Lower lobe of right lung (tissue), 2 donors: ENCODE data around the gene SMYD4. TPM values are rescaled to one million over a fixed set of nuclear protein-coding genes. Genes with fewer than 3 reads are reported as not detected.
"Not testable (repeated sequence)": the region's sequence is repeated elsewhere in the genome, so short reads cannot be mapped to it uniquely, and the experiment has no call there.

Experiments used
- ATAC-seq, 2 donors: fragments of 200-7000 bp; cut with Tn5 transposase; one replicate each; pipeline ENCODE4 v1.9.1; 2020 to 2022; ENCODE audit warnings: mild to moderate bottlenecking in 2 of 2, moderate library complexity in 2 of 2
- DNase-seq: peaks from one replicate; pipeline ENCODE4 v3.0.0-alpha.2; 2020
- H3K27ac ChIP-seq: fragments of 200-600 bp; one replicate; pipeline ENCODE4 v1.8.0; 2022
- H3K27me3 ChIP-seq: fragments of 200-600 bp; one replicate; pipeline ENCODE4 v1.8.0; 2022; ENCODE audit warnings: low read depth
- H3K36me3 ChIP-seq: fragments of 200-600 bp; one replicate; pipeline ENCODE4 v1.8.0; 2022; ENCODE audit warnings: mild to moderate bottlenecking
- H3K4me1 ChIP-seq: fragments of 200-600 bp; one replicate; pipeline ENCODE4 v1.8.0; 2022
- H3K4me3 ChIP-seq: fragments of 200-600 bp; one replicate; pipeline ENCODE4 v1.8.0; 2022; ENCODE audit warnings: mild to moderate bottlenecking
- H3K9me3 ChIP-seq: fragments of 200-600 bp; one replicate; pipeline ENCODE4 v1.8.0; 2022
- intact Hi-C: fragments of 100-400 bp; cut with DNase I; formaldehyde crosslinking; loops from one replicate; pipeline ENCODE4 v1.11.0; 2022
- total RNA-seq: library from RNA; stranded (reverse); fragmentation: NEBNext Ultra II Directional; extraction: Animal tissue kit (Norgen Biotek cat#: 25700); gene quantifications from one replicate; pipeline ENCODE4 v1.2.1, GENCODE V29; 2021
- TF ChIP-seq, protein P1 (sequence below): fragments of 200-600 bp; IDR thresholded peaks from one replicate; pipeline ENCODE4 v1.8.0; 2022; ENCODE audit warnings: antibody characterized with exemption, mild to moderate bottlenecking
- donor health status: DM: no; HTN: yes; CAD: no; lungs with severe emphysema.

SMYD4 gene
- total RNA-seq, 1 donor from 2014 or later = 21.9 TPM

DNA sequence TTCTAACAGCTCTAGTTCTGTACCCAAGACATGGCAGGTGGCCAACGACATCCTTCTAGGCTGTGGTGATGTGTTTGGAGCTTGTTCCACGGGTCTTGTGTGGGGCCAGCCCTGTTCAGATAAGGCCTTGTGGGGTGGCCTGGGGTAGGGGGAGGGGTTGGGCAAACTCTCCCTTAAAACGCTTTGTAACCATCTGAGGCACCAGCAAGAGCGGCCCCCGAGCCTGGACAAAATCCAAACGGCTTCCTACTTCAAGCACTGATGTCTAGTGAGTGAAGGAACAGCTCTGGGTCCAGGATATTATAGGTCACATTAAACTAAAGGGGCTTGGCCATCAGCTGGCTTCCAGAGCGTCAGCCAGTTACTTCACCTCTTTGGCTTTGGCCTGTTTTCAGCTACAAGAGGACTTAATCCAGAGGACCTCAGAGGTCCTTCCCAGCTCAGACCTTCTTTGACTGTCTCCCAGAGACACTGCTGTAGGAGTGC lies 56.0 kb downstream of the SMYD4 start:
- ATAC-seq (peak; percentile 6 to 15), DNase-seq (no peak)
- H3K27me3 ChIP-seq = no peaks in the 10 kb centered on the region
- peaks cover 42% of the 10 kb centered on the region for H3K36me3 ChIP-seq
- intact Hi-C loops = no loop called here
- peaks cover 31% of the 10 kb centered on the region for H3K4me1 ChIP-seq
- TF ChIP-seq, protein P1, sequence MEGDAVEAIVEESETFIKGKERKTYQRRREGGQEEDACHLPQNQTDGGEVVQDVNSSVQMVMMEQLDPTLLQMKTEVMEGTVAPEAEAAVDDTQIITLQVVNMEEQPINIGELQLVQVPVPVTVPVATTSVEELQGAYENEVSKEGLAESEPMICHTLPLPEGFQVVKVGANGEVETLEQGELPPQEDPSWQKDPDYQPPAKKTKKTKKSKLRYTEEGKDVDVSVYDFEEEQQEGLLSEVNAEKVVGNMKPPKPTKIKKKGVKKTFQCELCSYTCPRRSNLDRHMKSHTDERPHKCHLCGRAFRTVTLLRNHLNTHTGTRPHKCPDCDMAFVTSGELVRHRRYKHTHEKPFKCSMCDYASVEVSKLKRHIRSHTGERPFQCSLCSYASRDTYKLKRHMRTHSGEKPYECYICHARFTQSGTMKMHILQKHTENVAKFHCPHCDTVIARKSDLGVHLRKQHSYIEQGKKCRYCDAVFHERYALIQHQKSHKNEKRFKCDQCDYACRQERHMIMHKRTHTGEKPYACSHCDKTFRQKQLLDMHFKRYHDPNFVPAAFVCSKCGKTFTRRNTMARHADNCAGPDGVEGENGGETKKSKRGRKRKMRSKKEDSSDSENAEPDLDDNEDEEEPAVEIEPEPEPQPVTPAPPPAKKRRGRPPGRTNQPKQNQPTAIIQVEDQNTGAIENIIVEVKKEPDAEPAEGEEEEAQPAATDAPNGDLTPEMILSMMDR = no peak
- H3K27ac ChIP-seq = peak overlapping the region; percentile 41
- no peak overlapping the region for H3K4me3 ChIP-seq
- H3K9me3 ChIP-seq = no peaks in the 10 kb centered on the region

GRCh38 chr17:1773000-1773695 lies 56.6 kb downstream of the SMYD4 start:
- DNase-seq, H3K9me3 ChIP-seq, H3K4me3 ChIP-seq, H3K27me3 ChIP-seq, ATAC-seq, intact Hi-C loops: not testable (repeated sequence)
- H3K4me1 ChIP-seq = peaks cover 31% of the 10 kb centered on the region
- peaks cover 42% of the 10 kb centered on the region for H3K36me3 ChIP-seq
- peak overlapping the region; percentile 41 for H3K27ac ChIP-seq

DNA sequence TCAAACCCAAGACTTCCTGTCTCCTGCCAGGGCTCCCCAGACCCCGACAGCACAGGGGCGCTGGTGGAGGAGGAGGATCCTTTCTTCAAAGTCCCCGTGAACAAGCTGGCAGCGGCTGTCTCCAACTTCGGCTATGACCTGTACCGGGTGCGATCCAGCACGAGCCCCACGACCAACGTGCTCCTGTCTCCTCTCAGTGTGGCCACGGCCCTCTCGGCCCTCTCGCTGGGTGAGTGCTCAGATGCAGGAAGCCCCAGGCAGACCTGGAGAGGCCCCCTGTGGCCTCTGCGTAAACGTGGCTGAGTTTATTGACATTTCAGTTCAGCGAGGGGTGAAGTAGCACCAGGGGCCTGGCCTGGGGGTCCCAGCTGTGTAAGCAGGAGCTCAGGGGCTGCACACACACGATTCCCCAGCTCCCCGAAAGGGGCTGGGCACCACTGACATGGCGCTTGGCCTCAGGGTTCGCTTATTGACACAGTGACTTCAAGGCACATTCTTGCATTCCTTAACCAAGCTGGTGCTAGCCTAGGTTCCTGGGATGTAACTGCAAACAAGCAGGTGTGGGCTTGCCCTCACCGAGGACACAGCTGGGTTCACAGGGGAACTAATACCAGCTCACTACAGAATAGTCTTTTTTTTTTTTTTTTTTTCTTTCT lies 59.8 kb downstream of the SMYD4 start:
- ATAC-seq (peak; percentile 67 to 79), DNase-seq (no peak)
- Histone ChIP-seq H3K27ac (peak overlapping the region; percentile 62), H3K27me3 (no peaks in the 10 kb centered on the region), H3K4me1 (peaks cover 40% of the 10 kb centered on the region), H3K36me3 (peaks cover 12% of the 10 kb centered on the region), H3K9me3 (no peaks in the 10 kb centered on the region), H3K4me3 (no peak overlapping the region)
- TF ChIP-seq, protein P1 = no peak
- intact Hi-C loops = no loop called here

DNA sequence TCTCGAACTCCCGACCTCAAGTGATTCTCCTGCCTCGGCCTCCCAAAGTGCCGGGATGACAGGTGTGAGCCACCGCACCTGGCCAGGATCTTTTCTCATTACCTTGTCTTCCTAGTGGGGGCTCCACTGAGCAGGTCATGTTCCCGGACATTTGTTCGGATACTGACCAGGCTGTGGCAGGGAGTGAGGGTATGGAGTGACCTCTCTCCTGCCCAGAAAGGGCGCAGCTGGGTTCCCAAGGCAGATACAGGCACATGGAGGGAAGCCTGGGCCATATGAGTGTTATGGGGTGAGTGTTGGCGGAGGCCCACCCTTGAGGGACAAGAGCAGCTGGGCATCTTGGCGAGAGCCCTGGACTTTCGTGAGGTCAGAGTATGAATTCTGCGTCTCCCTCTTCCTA lies 62.3 kb downstream of the SMYD4 start:
- intact Hi-C loops = no loop called here
- TF ChIP-seq, protein P1 = no peak
- Histone ChIP-seq H3K4me1 (peaks cover 51% of the 10 kb centered on the region), H3K27ac (no peak overlapping the region), H3K4me3 (no peak overlapping the region), H3K36me3 (peaks cover 7% of the 10 kb centered on the region), H3K27me3 (no peaks in the 10 kb centered on the region), H3K9me3 (no peaks in the 10 kb centered on the region)
- no peak for DNase-seq
- no peak for ATAC-seq

DNA sequence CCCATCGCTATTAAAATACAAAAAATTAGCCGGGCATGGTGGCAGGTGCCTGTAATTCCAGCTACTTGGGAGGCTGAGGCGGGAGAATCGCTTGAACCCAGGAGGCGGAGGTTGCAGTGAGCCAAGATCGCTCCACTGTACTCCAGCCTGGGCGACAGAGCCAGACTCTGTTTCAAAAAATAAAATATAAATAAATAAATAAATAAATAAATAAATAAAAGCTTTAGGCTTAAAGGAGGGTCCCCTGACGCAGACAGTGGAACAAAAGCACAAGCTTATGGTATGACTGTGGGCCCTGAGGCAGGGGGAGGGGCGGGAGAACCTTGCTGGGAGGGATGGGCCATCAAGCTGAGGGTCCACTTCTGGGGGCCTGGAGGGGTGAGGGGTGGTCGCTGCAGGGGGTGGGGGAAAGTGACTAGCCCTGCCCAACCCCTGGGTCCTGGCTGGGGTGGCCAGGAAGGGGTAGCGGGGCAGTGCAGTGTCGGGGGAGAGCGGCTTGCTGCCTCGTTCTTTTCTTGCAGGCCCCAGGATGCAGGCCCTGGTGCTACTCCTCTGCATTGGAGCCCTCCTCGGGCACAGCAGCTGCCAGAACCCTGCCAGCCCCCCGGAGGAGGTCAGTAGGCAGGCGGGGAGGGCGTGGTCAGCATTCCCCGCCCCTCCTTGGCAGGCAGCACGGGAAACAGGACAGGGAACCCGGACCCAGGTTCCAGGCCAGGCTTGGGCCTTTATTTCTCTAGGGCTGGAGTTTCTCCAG lies 63.1 kb downstream of the SMYD4 start:
- Histone ChIP-seq H3K4me1 (peaks cover 49% of the 10 kb centered on the region), H3K4me3 (no peak overlapping the region), H3K27me3 (no peaks in the 10 kb centered on the region), H3K36me3 (no peaks in the 10 kb centered on the region), H3K27ac (no peak overlapping the region), H3K9me3 (no peaks in the 10 kb centered on the region)
- ATAC-seq = no peak
- no peak for DNase-seq
- TF ChIP-seq, protein P1 = no peak
- intact Hi-C loops = no loop called here
